ENCODE results near the gene ACTR1B.

- TF ChIP-seq EZH2phosphoT487 (IDR thresholded peaks at IDR 0.05) (no peak), CTCF (IDR thresholded peaks at IDR 0.05) (no peak), EZH2 (IDR thresholded peaks at IDR 0.05) (no peak)
Observed at GRCh38 chr2:97708048-97708380, 44.2 kb upstream of the ACTR1B start.

All from neural progenitor cell (in vitro differentiated cells).